Measurements from ENCODE around the gene PCOLCE2. TPM values are rescaled to one million over a fixed set of nuclear protein-coding genes. Genes with fewer than 3 reads are reported as not detected.

PCOLCE2 gene
- polyA plus RNA-seq, 1 donor (not counting 4 experiments of a cell fraction or from before 2014, with no cell fraction given), result 2.4 TPM

DNA sequence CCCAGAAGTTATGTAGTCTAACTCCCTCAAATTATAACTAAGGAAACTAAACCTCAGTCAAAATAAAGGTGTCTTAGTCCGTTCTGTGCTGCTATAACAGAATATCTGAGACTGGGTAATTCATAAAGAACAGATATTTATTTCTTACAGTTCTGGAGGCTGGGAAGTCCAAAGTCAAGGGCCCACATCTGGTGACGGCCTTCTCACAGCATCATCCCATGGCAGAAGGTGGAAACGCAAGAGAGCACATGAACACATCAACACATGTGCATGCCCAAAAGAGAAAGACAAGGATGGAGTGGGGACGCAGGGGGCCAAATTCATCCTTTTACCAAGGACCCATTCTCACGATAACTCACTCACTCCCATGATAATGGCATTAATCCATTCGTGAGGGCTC, 73.1 kb downstream of the PCOLCE2 start:
- dilution Hi-C loops (cut with MboI; ENCODE audit: extremely low pct_ligation_motif_present, low sequenced_read_pairs), result no loop called here
- no peaks in the 10 kb centered on the region for H3K36me3 ChIP-seq (ENCODE audit: control insufficient read depth in 2 of 2, extremely low read depth in 1 of 2, insufficient read depth in 2 of 2, low read length in 2 of 2)
- no peaks in the 10 kb centered on the region for H3K9me3 ChIP-seq (ENCODE audit: control insufficient read depth, low read depth, low read length)
- no peak overlapping the region for H3K27ac ChIP-seq (ENCODE audit: control insufficient read depth, insufficient read depth, low read length)
- H3K4me3 ChIP-seq (ENCODE audit: control insufficient read depth in 2 of 3, extremely low read depth in 1 of 3, insufficient read depth in 2 of 3, low read depth in 1 of 3, low read length in 3 of 3), result no peak overlapping the region
- no peak overlapping the region for H3K4me2 ChIP-seq (ENCODE audit: control insufficient read depth, extremely low read depth, insufficient read depth, low read depth, low read length)
- no peaks in the 10 kb centered on the region for H3K4me1 ChIP-seq (ENCODE audit: control insufficient read depth, extremely low read depth, insufficient read depth, low read length)
- no peak overlapping the region for H3K9ac ChIP-seq (ENCODE audit: control insufficient read depth, extremely low read depth, insufficient read depth, low read length)
- no peaks in the 10 kb centered on the region for H4K20me1 ChIP-seq (ENCODE audit: control insufficient read depth, extremely low read depth, insufficient read depth, low read length)
- H2AFZ ChIP-seq (ENCODE audit: control insufficient read depth, low read length), result no peak overlapping the region
- FAIRE-seq, result no peak
- TF ChIP-seq EZH2 (IDR thresholded peaks at IDR 0.05; ENCODE audit: low read length) (no peak), CTCF (optimal IDR thresholded peaks at IDR 0.05 in 1 of 3, IDR thresholded peaks at IDR 0.05 in 1 of 3, conservative IDR thresholded peaks at IDR 0.05 in 1 of 3; ENCODE audit: extremely low read depth in 1 of 3, insufficient read depth in 2 of 3, low read length in 3 of 3) (no peak)
- no peaks in the 10 kb centered on the region for H3K79me2 ChIP-seq (ENCODE audit: control insufficient read depth, insufficient read depth, low read length)
- H3K27me3 ChIP-seq (ENCODE audit: control insufficient read depth, extremely low read depth, insufficient read depth, low read length), result no peaks in the 10 kb centered on the region
- no peaks in the 10 kb centered on the region for H3K9me1 ChIP-seq (ENCODE audit: control insufficient read depth, extremely low read depth, insufficient read depth, low read length)
- DNase-seq (ENCODE audit: low read depth, low spot score), result no peak

DNA sequence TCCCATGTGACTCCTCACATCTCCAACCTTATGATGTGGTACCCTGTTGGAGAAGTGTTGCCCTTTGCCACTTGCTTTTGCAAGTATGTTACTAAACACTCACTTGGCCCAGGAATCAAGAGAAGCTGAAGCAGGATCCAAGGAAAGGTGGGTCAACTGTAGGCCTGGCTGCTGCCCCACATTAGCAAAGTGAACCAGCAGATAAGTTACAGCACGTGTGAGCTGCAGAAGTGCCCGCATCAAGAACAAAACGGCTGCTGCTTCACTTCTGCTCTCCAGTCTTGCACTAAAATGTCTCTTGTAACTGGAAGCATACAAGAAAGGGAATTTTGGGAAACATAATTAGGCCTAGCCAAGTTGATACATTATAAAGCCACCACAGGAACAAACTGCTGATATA, 79.6 kb downstream of the PCOLCE2 start:
- no peaks in the 10 kb centered on the region for H3K9me3 ChIP-seq (ENCODE audit: control insufficient read depth, low read depth, low read length)
- no peak overlapping the region for H3K4me2 ChIP-seq (ENCODE audit: control insufficient read depth, extremely low read depth, insufficient read depth, low read depth, low read length)
- no peak overlapping the region for H2AFZ ChIP-seq (ENCODE audit: control insufficient read depth, low read length)
- H3K9me1 ChIP-seq (ENCODE audit: control insufficient read depth, extremely low read depth, insufficient read depth, low read length), result no peaks in the 10 kb centered on the region
- FAIRE-seq (no peak), DNase-seq (ENCODE audit: low read depth, low spot score) (no peak)
- no peaks in the 10 kb centered on the region for H3K27me3 ChIP-seq (ENCODE audit: control insufficient read depth, extremely low read depth, insufficient read depth, low read length)
- no peaks in the 10 kb centered on the region for H4K20me1 ChIP-seq (ENCODE audit: control insufficient read depth, extremely low read depth, insufficient read depth, low read length)
- no peak overlapping the region for H3K27ac ChIP-seq (ENCODE audit: control insufficient read depth, insufficient read depth, low read length)
- no peak overlapping the region for H3K4me3 ChIP-seq (ENCODE audit: control insufficient read depth in 2 of 3, extremely low read depth in 1 of 3, insufficient read depth in 2 of 3, low read depth in 1 of 3, low read length in 3 of 3)
- no peaks in the 10 kb centered on the region for H3K36me3 ChIP-seq (ENCODE audit: control insufficient read depth in 2 of 2, extremely low read depth in 1 of 2, insufficient read depth in 2 of 2, low read length in 2 of 2)
- peaks cover 2% of the 10 kb centered on the region for H3K4me1 ChIP-seq (ENCODE audit: control insufficient read depth, extremely low read depth, insufficient read depth, low read length)
- dilution Hi-C loops (cut with MboI; ENCODE audit: extremely low pct_ligation_motif_present, low sequenced_read_pairs), result no loop called here
- no peak overlapping the region for H3K9ac ChIP-seq (ENCODE audit: control insufficient read depth, extremely low read depth, insufficient read depth, low read length)
- H3K79me2 ChIP-seq (ENCODE audit: control insufficient read depth, insufficient read depth, low read length), result no peaks in the 10 kb centered on the region
- TF ChIP-seq CTCF (optimal IDR thresholded peaks at IDR 0.05 in 1 of 3, IDR thresholded peaks at IDR 0.05 in 1 of 3, conservative IDR thresholded peaks at IDR 0.05 in 1 of 3; ENCODE audit: extremely low read depth in 1 of 3, insufficient read depth in 2 of 3, low read length in 3 of 3), result no peak
- no peak for TF ChIP-seq EZH2 (IDR thresholded peaks at IDR 0.05; ENCODE audit: low read length)
